ENCODE results near the gene GTF2H4. TPM values are rescaled to one million over a fixed set of nuclear protein-coding genes. Genes with fewer than 3 reads are reported as not detected.

The GTF2H4 gene
- total RNA-seq, 1 donor from 2014 or later, result 23.0 TPM

- H3K9me3 ChIP-seq (replicated peaks), result no peaks in the 10 kb centered on the region
- no peak for TF ChIP-seq CTCF (IDR thresholded peaks at IDR 0.05; ENCODE audit: borderline replicate concordance)
- H3K4me1 ChIP-seq, result peaks cover 60% of the 10 kb centered on the region
- DNase-seq, result peak; percentile 41
- peak overlapping the region; percentile 87 for H3K4me3 ChIP-seq
- intact Hi-C loops (cut with micrococcal nuclease), result loop anchor here (10.0 kb wide), 1 partner anchor 140 kb away; the partner anchor contains the start of genes FLOT1 and IER3
- H3K36me3 ChIP-seq, result no peaks in the 10 kb centered on the region
- H3K27ac ChIP-seq (replicated peaks), result peak overlapping the region; percentile 86
- no peaks in the 10 kb centered on the region for H3K27me3 ChIP-seq (ENCODE audit: low read depth)
Observed at GRCh38 chr6:30884521-30885480, 23.2 kb upstream of the GTF2H4 start.

GRCh38 chr6:30885481-30885998 is 22.5 kb upstream of the GTF2H4 start:
- intact Hi-C loops (cut with micrococcal nuclease), result loop anchor here (10.0 kb wide), 1 partner anchor 141 kb away; the partner anchor contains the start of genes FLOT1 and IER3
- no peaks in the 10 kb centered on the region for H3K9me3 ChIP-seq (replicated peaks)
- no peaks in the 10 kb centered on the region for H3K36me3 ChIP-seq
- no peak for DNase-seq
- no peaks in the 10 kb centered on the region for H3K27me3 ChIP-seq (ENCODE audit: low read depth)
- TF ChIP-seq CTCF (IDR thresholded peaks at IDR 0.05; ENCODE audit: borderline replicate concordance), result no peak
- peak overlapping the region; percentile 86 for H3K27ac ChIP-seq (replicated peaks)
- peaks cover 60% of the 10 kb centered on the region for H3K4me1 ChIP-seq
- peak overlapping the region; percentile 87 for H3K4me3 ChIP-seq

- Histone ChIP-seq H3K27me3 (ENCODE audit: low read depth) (no peaks in the 10 kb centered on the region), H3K4me1 (peaks cover 60% of the 10 kb centered on the region), H3K27ac (replicated peaks) (peak overlapping the region; percentile 86), H3K36me3 (no peaks in the 10 kb centered on the region), H3K9me3 (replicated peaks) (no peaks in the 10 kb centered on the region), H3K4me3 (peak overlapping the region; percentile 87)
- intact Hi-C loops (cut with micrococcal nuclease), result loop anchor here (10.0 kb wide), 1 partner anchor 141 kb away; the partner anchor contains the start of genes FLOT1 and IER3
- DNase-seq, result peak; percentile 48
- no peak for TF ChIP-seq CTCF (IDR thresholded peaks at IDR 0.05; ENCODE audit: borderline replicate concordance)
Observed at GRCh38 chr6:30885999-30886896, 21.8 kb upstream of the GTF2H4 start.

- no peak for DNase-seq
- Histone ChIP-seq H3K27ac (replicated peaks) (peak overlapping the region; percentile 86), H3K27me3 (ENCODE audit: low read depth) (no peaks in the 10 kb centered on the region), H3K36me3 (peaks cover 2% of the 10 kb centered on the region), H3K9me3 (replicated peaks) (no peaks in the 10 kb centered on the region), H3K4me3 (no peak overlapping the region), H3K4me1 (peaks cover 56% of the 10 kb centered on the region)
- TF ChIP-seq CTCF (IDR thresholded peaks at IDR 0.05; ENCODE audit: borderline replicate concordance), result no peak
- intact Hi-C loops (cut with micrococcal nuclease), result loop anchor here (10.0 kb wide), 1 partner anchor 142 kb away; the partner anchor contains the start of genes FLOT1 and IER3
Observed at GRCh38 chr6:30886897-30887255, 21.1 kb upstream of the GTF2H4 start.

Data from left ventricle myocardium inferior (tissue), 1 donor.